Ishikawa (cell line): ENCODE data around the gene DEXI.

ENCODE experiments used
- CEBPB ChIP-seq: IDR thresholded peaks from 2 replicates; pipeline ENCODE4 v1.6.1; 2012
- CREB1 ChIP-seq: IDR thresholded peaks from 2 replicates; pipeline ENCODE4 v1.6.1; 2012; ENCODE audit warnings: low read depth
- EGR1 ChIP-seq: IDR thresholded peaks from 2 replicates; pipeline ENCODE4 v1.6.1; 2012
- EP300 ChIP-seq: IDR thresholded peaks from 2 replicates; pipeline ENCODE4 v1.6.1; 2012; ENCODE audit warnings: borderline replicate concordance
- FOXM1 ChIP-seq: IDR thresholded peaks from 2 replicates; pipeline ENCODE4 v1.6.1; 2012; ENCODE audit warnings: low read depth, borderline replicate concordance
- NFIC ChIP-seq: IDR thresholded peaks from 2 replicates; pipeline ENCODE4 v1.6.1; 2012
- RAD21 ChIP-seq: IDR thresholded peaks from 2 replicates; pipeline ENCODE4 v1.6.1; 2012; ENCODE audit warnings: low read depth
- TAF1 ChIP-seq: IDR thresholded peaks from 2 replicates; pipeline ENCODE4 v1.6.1; 2012; ENCODE audit warnings: low read depth, mild to moderate bottlenecking
- TCF12 ChIP-seq: IDR thresholded peaks from 2 replicates; pipeline ENCODE4 v1.6.1; 2012; ENCODE audit warnings: low read depth
- TEAD4 ChIP-seq: IDR thresholded peaks from 2 replicates; pipeline ENCODE4 v1.6.1; 2012
- YY1 ChIP-seq: IDR thresholded peaks from 2 replicates; pipeline ENCODE4 v1.6.1; 2012; ENCODE audit warnings: low read depth
- ZBTB7A ChIP-seq: IDR thresholded peaks from 2 replicates; pipeline ENCODE4 v1.6.1; 2012; ENCODE audit warnings: low read depth
- TF ChIP-seq, protein P1 (sequence below): IDR thresholded peaks from 2 replicates; pipeline ENCODE4 v1.6.1; 2012
- TF ChIP-seq, protein P2 (sequence below): IDR thresholded peaks from 2 replicates; pipeline ENCODE4 v1.6.1; 2012
- TF ChIP-seq, protein P3 (sequence below): IDR thresholded peaks from 2 replicates; pipeline ENCODE4 v1.6.1; 2012; ENCODE audit warnings: low read depth, mild to moderate bottlenecking

Gene DEXI

DNA sequence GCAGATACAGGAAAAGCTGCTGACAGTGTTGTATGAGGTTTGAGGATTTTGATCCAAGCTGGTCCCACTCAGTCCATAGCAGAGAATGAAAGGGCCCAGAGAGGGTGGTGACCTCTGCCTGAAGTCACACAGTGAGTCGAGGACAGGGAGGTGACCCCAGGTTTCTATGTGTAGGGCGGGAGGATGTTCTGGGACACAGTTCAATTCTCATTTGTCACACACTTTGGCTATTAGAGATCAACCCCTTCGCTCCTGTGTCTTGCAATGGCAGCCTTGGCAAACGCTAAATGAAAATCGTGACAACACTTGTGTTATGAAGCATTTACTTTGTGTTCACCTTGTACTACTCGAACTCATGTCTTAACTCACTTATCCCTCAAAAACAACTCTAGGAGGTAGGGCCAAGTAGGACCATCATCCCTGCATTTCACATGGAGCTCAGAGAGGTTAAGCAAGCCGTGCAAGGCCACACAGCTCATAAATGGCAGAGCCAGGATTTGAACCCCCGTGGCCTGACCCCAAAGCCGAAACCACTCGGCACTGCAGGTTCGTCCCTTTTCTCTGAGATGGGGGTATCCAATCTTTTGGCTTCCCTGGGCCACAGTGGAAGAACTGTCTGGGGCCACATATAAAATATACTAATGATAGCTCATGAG lies 10.2 kb downstream of the DEXI start:
- TF ChIP-seq TEAD4 (no peak), EGR1 (no peak), YY1 (no peak), FOXM1 (no peak), EP300 (no peak), NFIC (no peak), TCF12 (no peak), CEBPB (no peak)
- TF ChIP-seq, protein P1, sequence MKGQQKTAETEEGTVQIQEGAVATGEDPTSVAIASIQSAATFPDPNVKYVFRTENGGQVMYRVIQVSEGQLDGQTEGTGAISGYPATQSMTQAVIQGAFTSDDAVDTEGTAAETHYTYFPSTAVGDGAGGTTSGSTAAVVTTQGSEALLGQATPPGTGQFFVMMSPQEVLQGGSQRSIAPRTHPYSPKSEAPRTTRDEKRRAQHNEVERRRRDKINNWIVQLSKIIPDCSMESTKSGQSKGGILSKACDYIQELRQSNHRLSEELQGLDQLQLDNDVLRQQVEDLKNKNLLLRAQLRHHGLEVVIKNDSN: no peak
- TF ChIP-seq, protein P2, sequence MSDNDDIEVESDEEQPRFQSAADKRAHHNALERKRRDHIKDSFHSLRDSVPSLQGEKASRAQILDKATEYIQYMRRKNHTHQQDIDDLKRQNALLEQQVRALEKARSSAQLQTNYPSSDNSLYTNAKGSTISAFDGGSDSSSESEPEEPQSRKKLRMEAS: no peak

DNA sequence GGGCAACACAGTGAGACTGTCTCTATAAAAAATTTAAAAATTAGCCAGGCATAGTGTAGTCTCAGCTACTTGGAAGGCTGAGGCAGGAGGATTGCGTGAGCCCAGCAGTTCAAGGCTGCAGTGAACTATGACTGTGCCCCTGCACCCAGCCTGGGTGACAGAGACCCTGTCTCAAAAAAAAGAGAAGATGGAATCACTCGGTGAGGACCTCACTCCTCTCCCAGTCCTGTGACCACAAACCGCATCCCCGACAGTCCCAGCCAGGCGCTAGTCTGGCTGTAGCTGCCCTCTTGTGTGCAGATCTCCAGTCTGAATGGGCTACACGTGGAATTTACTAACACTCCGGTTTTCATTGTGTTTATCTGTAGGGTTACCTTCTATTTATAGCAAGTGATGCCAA lies 11.1 kb downstream of the DEXI start:
- TF ChIP-seq FOXM1 (no peak), ZBTB7A (no peak), EGR1 (no peak), CREB1 (no peak), RAD21 (no peak), CEBPB (no peak), TAF1 (no peak), TCF12 (no peak), EP300 (no peak), TEAD4 (no peak), YY1 (no peak), NFIC (no peak)
- TF ChIP-seq, protein P1: no peak
- TF ChIP-seq, protein P3, sequence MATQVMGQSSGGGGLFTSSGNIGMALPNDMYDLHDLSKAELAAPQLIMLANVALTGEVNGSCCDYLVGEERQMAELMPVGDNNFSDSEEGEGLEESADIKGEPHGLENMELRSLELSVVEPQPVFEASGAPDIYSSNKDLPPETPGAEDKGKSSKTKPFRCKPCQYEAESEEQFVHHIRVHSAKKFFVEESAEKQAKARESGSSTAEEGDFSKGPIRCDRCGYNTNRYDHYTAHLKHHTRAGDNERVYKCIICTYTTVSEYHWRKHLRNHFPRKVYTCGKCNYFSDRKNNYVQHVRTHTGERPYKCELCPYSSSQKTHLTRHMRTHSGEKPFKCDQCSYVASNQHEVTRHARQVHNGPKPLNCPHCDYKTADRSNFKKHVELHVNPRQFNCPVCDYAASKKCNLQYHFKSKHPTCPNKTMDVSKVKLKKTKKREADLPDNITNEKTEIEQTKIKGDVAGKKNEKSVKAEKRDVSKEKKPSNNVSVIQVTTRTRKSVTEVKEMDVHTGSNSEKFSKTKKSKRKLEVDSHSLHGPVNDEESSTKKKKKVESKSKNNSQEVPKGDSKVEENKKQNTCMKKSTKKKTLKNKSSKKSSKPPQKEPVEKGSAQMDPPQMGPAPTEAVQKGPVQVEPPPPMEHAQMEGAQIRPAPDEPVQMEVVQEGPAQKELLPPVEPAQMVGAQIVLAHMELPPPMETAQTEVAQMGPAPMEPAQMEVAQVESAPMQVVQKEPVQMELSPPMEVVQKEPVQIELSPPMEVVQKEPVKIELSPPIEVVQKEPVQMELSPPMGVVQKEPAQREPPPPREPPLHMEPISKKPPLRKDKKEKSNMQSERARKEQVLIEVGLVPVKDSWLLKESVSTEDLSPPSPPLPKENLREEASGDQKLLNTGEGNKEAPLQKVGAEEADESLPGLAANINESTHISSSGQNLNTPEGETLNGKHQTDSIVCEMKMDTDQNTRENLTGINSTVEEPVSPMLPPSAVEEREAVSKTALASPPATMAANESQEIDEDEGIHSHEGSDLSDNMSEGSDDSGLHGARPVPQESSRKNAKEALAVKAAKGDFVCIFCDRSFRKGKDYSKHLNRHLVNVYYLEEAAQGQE: no peak
- TF ChIP-seq, protein P2: no peak

DNA sequence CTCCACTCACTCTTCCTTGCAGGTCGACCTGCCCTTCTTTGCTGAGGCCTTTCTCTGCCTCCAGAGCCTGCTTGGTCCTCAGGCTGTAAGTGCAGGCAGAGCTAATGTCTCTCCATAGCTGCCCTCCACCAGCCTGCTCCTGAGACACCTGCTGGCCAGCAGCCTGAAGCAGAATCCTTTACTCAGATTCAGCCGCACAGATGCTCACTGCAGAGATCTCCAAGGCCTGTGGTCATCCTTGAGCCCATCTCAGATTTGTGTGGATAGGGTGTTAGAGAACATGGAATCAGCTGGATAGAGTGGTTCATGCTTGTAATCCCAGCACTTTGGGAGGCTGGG lies 11.5 kb downstream of the DEXI start:
- TF ChIP-seq TEAD4: no peak

DNA sequence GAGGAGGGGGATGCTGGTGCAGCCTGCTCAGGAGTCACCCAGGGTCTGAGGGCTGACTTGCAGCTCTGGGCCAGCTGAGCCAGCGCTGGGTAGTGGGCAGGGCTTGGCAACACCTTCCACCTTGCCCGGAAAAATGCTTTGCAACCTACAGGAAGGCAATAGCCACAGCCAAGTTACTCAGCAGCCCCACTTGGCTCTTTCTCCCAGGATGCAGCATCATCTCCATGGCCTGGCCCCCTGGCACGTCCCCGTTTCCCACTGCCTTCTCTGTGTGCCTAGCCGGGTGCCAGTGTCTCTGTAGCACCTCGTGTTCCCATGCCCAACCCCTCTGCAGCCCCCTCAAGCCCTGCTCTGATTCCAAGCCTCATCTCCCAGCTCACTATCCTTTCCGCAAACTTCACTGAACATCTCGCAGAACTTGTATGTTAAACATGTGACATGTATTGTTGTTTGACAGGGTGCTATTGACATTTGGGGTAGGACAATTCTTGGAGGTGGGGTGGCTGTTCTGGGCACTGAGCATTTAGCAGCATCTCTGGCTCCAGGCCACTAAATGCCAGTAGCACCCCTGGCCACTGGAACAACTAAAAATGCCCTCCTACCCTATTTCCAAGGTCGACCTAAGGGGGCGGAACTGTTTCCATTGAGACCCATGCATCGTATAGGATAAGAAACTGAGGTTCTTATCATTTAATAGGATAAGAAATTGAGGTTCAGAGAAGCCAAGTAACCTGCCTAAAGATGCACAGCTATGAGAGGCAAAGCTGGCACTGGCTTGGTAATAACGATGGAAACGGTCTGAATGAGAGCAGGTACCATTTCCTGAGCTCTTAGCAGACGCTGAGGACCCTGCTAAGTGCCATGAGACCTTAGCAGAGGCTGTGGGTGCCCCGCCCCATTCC lies 12.2 kb downstream of the DEXI start:
- TF ChIP-seq, protein P2: no peak
- no peak for TF ChIP-seq CEBPB
- no peak for TF ChIP-seq FOXM1
- no peak for TF ChIP-seq NFIC
- no peak for TF ChIP-seq TEAD4
- TF ChIP-seq ZBTB7A: no peak
- TF ChIP-seq, protein P3: no peak
- TF ChIP-seq, protein P1: no peak
- no peak for TF ChIP-seq CREB1
- no peak for TF ChIP-seq EGR1
- TF ChIP-seq TCF12: no peak
- TF ChIP-seq EP300: no peak

DNA sequence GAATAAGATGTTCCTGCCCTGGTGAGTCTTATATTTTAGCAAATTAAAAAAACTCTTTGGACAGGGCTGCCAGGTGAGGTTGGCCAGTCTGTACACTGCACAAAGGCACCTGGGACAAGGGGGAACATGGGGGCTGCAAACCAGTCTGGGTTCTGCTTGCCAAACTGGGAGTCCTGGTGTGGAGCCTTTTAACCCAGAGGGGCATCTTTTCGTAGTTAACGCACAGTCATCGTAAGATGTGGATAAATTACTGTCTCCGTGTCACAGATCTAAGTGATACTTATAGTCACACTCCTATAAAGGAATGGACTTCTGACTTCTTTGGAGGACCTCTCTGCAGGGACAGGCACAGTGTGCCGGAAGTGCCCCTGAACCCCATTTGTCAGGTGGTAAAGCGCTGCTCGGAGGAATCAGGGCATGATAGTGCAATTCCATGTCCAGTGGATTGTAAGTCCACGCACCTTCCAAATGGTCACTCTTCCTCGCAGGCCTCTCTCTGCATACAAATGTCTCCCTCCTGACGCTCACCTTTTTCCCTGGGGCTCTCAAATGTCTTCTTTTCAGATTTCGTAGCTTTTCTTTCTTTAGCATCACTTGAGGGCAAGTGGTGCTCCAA lies 14.7 kb downstream of the DEXI start:
- TF ChIP-seq FOXM1: no peak
- TF ChIP-seq RAD21: no peak
- no peak for TF ChIP-seq TEAD4
- no peak for TF ChIP-seq TCF12
- TF ChIP-seq YY1: no peak
- no peak for TF ChIP-seq CREB1
- no peak for TF ChIP-seq NFIC
